H9 (cell line): Measurements from ENCODE around the gene SLIRP. TPM values are rescaled to one million over a fixed set of nuclear protein-coding genes. Genes with fewer than 3 reads are reported as not detected.

Experiments used
- DNase-seq: peaks from one replicate; pipeline ENCODE4 v3.0.0-alpha.2; 2017
- H2AFZ ChIP-seq: one replicate; pipeline ENCODE4 v1.6.1; 2013; ENCODE audit warnings: mild to moderate bottlenecking, low read length, control low read depth, moderate library complexity
- H2AK5ac ChIP-seq: 2 replicates; pipeline ENCODE4 v1.6.1; 2013; ENCODE audit warnings: low read length, control low read depth, mixed read lengths; ENCODE audit not compliant: insufficient read length
- H2BK120ac ChIP-seq: one replicate; pipeline ENCODE4 v1.6.1; 2013; ENCODE audit warnings: low read depth, mild to moderate bottlenecking, low read length, control low read depth, inconsistent platforms; ENCODE audit not compliant: poor library complexity, severe bottlenecking
- H2BK12ac ChIP-seq: 2 replicates; pipeline ENCODE4 v1.6.1; 2013; ENCODE audit warnings: low read length, control low read depth, mixed read lengths, low read depth; ENCODE audit not compliant: insufficient read length
- H2BK15ac ChIP-seq: 2 replicates; pipeline ENCODE4 v1.6.1; 2013; ENCODE audit warnings: low read depth, low read length, control low read depth
- H2BK20ac ChIP-seq: one replicate; pipeline ENCODE4 v1.6.1; 2013; ENCODE audit warnings: low read depth, mild to moderate bottlenecking, low read length, control low read depth, inconsistent platforms; ENCODE audit not compliant: poor library complexity, severe bottlenecking
- H2BK5ac ChIP-seq: 2 replicates; pipeline ENCODE4 v1.6.1; 2013; ENCODE audit warnings: low read length, control low read depth, mixed read lengths; ENCODE audit not compliant: insufficient read length
- H3K14ac ChIP-seq: 2 replicates; pipeline ENCODE4 v1.6.1; 2013; ENCODE audit warnings: low read length, control low read depth; ENCODE audit not compliant: insufficient read depth
- H3K18ac ChIP-seq: 2 replicates; pipeline ENCODE4 v1.6.1; 2013; ENCODE audit warnings: low read depth, mild to moderate bottlenecking, mixed read lengths, low read length, control low read depth; ENCODE audit not compliant: insufficient read length
- H3K23ac ChIP-seq: 2 replicates; pipeline ENCODE4 v1.6.1; 2013; ENCODE audit warnings: low read length, control low read depth, mixed read lengths, low read depth; ENCODE audit not compliant: insufficient read length
- H3K23me2 ChIP-seq: 2 replicates; pipeline ENCODE4 v1.6.1; 2013; ENCODE audit warnings: low read depth, mild to moderate bottlenecking, mixed read lengths, low read length, control low read depth; ENCODE audit not compliant: insufficient read length, poor library complexity, severe bottlenecking
- H3K27ac ChIP-seq: 2 replicates; pipeline ENCODE4 v1.5.1; 2013; ENCODE audit warnings: low read length, control low read depth, mixed read lengths, low read depth; ENCODE audit not compliant: insufficient read length
- H3K27me3 ChIP-seq: 2 replicates; pipeline ENCODE4 v1.6.1; 2013; ENCODE audit warnings: low read length, control low read depth, inconsistent platforms; ENCODE audit not compliant: insufficient read depth
- H3K4ac ChIP-seq: 2 replicates; pipeline ENCODE4 v1.6.1; 2013; ENCODE audit warnings: low read depth, mild to moderate bottlenecking, control low read depth, inconsistent platforms, low read length, moderate library complexity
- H3K4me1 ChIP-seq: 2 replicates; pipeline ENCODE4 v1.6.1; 2013; ENCODE audit warnings: low read length, control low read depth, inconsistent platforms; ENCODE audit not compliant: insufficient read depth
- H3K4me2 ChIP-seq: 2 replicates; pipeline ENCODE4 v1.6.1; 2013; ENCODE audit warnings: low read length, control low read depth, mixed read lengths; ENCODE audit not compliant: insufficient read length, insufficient read depth
- H3K56ac ChIP-seq: 2 replicates; pipeline ENCODE4 v1.6.1; 2013; ENCODE audit warnings: low read depth, mild to moderate bottlenecking, mixed read lengths, low read length, control low read depth; ENCODE audit not compliant: insufficient read length
- H3K79me1 ChIP-seq: 2 replicates; pipeline ENCODE4 v1.6.1; 2013; ENCODE audit warnings: low read depth, mild to moderate bottlenecking, moderate library complexity, low read length, control low read depth, inconsistent platforms; ENCODE audit not compliant: insufficient read depth, poor library complexity, severe bottlenecking
- H3K79me2 ChIP-seq: 2 replicates; pipeline ENCODE4 v1.6.1; 2013; ENCODE audit warnings: low read length, control low read depth, inconsistent platforms; ENCODE audit not compliant: insufficient read depth
- H3K9ac ChIP-seq: 2 replicates; pipeline ENCODE4 v1.6.1; 2013; ENCODE audit warnings: low read length, control low read depth, mixed read lengths; ENCODE audit not compliant: insufficient read length; ENCODE audit errors: extremely low read depth
- H3K9me3 ChIP-seq: one replicate; pipeline ENCODE4 v1.6.1; 2013; ENCODE audit warnings: low read depth, low read length, inconsistent platforms; ENCODE audit not compliant: control insufficient read depth
- H3T11ph ChIP-seq: one replicate; pipeline ENCODE4 v1.6.1; 2013; ENCODE audit warnings: mild to moderate bottlenecking, low read length, control low read depth, inconsistent platforms
- H4K20me1 ChIP-seq: one replicate; pipeline ENCODE4 v1.6.1; 2013; ENCODE audit not compliant: control insufficient read depth, insufficient read length, insufficient read depth
- H4K5ac ChIP-seq: 2 replicates; pipeline ENCODE4 v1.6.1; 2013; ENCODE audit warnings: low read depth, mild to moderate bottlenecking, mixed read lengths, low read length, control low read depth; ENCODE audit not compliant: insufficient read length
- H4K8ac ChIP-seq: replicated peaks from 2 replicates; pipeline ENCODE4 v1.6.1; 2013; ENCODE audit warnings: low read length, control low read depth, mixed read lengths, low read depth; ENCODE audit not compliant: insufficient read length
- H4K91ac ChIP-seq: 2 replicates; pipeline ENCODE4 v1.6.1; 2013; ENCODE audit warnings: low read depth, mild to moderate bottlenecking, moderate library complexity, mixed read lengths, low read length, control low read depth; ENCODE audit not compliant: insufficient read length
- H3K27ac Mint-ChIP-seq, 3 experiments: 2 replicates in 2 of 3; 3 replicates in 1 of 3; pipeline ENCODE4 v1.8.0; 2020 to 2021; ENCODE audit warnings: mixed read lengths in 3 of 3, mild to moderate bottlenecking in 1 of 3, moderate library complexity in 1 of 3
- H3K27me3 Mint-ChIP-seq: 2 replicates; pipeline ENCODE4 v1.8.0; 2021; ENCODE audit warnings: low read depth, mild to moderate bottlenecking, moderate library complexity, mixed read lengths
- H3K36me3 Mint-ChIP-seq, 3 experiments: 2 replicates in 2 of 3; 3 replicates in 1 of 3; pipeline ENCODE4 v1.8.0; 2020 to 2021; ENCODE audit warnings: low read depth in 3 of 3, mixed read lengths in 3 of 3; ENCODE audit not compliant: insufficient read depth in 1 of 3
- H3K4me1 Mint-ChIP-seq, 2 experiments: 2 replicates each; pipeline ENCODE4 v1.8.0; 2020; ENCODE audit warnings: mixed read lengths in 2 of 2
- H3K4me3 Mint-ChIP-seq, 2 experiments: 2 replicates in 1 of 2; 3 replicates in 1 of 2; pipeline ENCODE4 v1.8.0; 2020 to 2021; ENCODE audit warnings: mild to moderate bottlenecking in 2 of 2, mixed read lengths in 2 of 2, moderate library complexity in 1 of 2
- H3K9me3 Mint-ChIP-seq, 2 experiments: 2 replicates in 1 of 2; 3 replicates in 1 of 2; pipeline ENCODE4 v1.8.0; 2020; ENCODE audit warnings: mild to moderate bottlenecking in 2 of 2, mixed read lengths in 2 of 2, moderate library complexity in 1 of 2
- WGBS: extraction: QIAGEN DNeasy Blood & Tissue Kit; methylation state at CpG from one replicate; pipeline ENCODE4 v1.1.7; 2013; ENCODE audit warnings: missing lambda C conversion rate, low lambda C conversion rate, mixed read lengths; ENCODE audit not compliant: insufficient read length; ENCODE audit errors: extremely low coverage; 5-methylcytosine and 5-hydroxymethylcytosine counted together
- total RNA-seq: library from RNA; stranded (reverse); gene quantifications from 2 replicates; pipeline ENCODE4 v1.2.1, GENCODE V29; 2021
- TF ChIP-seq, protein P1 (sequence below): fragments of 200-600 bp; sonication (generic); conservative IDR thresholded peaks from 3 replicates; pipeline ENCODE4 v1.8.0; 2021; ENCODE audit warnings: antibody characterized with exemption, mild to moderate bottlenecking

SLIRP gene
- total RNA-seq, 1 experiment from 2014 or later: 337 TPM

- H2BK120ac ChIP-seq: no peak overlapping the region
- H3K4me1 ChIP-seq: no peaks in the 10 kb centered on the region
- no peak overlapping the region for H4K5ac ChIP-seq
- no peak overlapping the region for H2AFZ ChIP-seq
- no peak overlapping the region for H2BK5ac ChIP-seq
- H3K56ac ChIP-seq: no peak overlapping the region
- H3K9ac ChIP-seq: no peak overlapping the region
- H3K27me3 Mint-ChIP-seq: no peaks in the 10 kb centered on the region; the same call in 1 of the 2 replicates
- H4K8ac ChIP-seq: no peak overlapping the region
- no peak overlapping the region for H4K91ac ChIP-seq
- no peak overlapping the region for H3K27ac Mint-ChIP-seq
- no peak overlapping the region for H2AK5ac ChIP-seq
- H3K27me3 ChIP-seq: no peaks in the 10 kb centered on the region
- H3K27ac ChIP-seq: no peak overlapping the region
- DNase-seq: no peak
- H3K4me3 Mint-ChIP-seq: no peak overlapping the region
- no peak overlapping the region for H2BK15ac ChIP-seq
- no CpG with 5 or more reads among the region's 6 CpGs for WGBS
- H3K9me3 Mint-ChIP-seq: no peaks in the 10 kb centered on the region
- TF ChIP-seq, protein P1, sequence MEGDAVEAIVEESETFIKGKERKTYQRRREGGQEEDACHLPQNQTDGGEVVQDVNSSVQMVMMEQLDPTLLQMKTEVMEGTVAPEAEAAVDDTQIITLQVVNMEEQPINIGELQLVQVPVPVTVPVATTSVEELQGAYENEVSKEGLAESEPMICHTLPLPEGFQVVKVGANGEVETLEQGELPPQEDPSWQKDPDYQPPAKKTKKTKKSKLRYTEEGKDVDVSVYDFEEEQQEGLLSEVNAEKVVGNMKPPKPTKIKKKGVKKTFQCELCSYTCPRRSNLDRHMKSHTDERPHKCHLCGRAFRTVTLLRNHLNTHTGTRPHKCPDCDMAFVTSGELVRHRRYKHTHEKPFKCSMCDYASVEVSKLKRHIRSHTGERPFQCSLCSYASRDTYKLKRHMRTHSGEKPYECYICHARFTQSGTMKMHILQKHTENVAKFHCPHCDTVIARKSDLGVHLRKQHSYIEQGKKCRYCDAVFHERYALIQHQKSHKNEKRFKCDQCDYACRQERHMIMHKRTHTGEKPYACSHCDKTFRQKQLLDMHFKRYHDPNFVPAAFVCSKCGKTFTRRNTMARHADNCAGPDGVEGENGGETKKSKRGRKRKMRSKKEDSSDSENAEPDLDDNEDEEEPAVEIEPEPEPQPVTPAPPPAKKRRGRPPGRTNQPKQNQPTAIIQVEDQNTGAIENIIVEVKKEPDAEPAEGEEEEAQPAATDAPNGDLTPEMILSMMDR: no peak
- H2BK20ac ChIP-seq: no peak overlapping the region
- no peaks in the 10 kb centered on the region for H3K36me3 Mint-ChIP-seq
- no peaks in the 10 kb centered on the region for H3K79me1 ChIP-seq
- H3K9me3 ChIP-seq: no peaks in the 10 kb centered on the region
- no peaks in the 10 kb centered on the region for H4K20me1 ChIP-seq
- H3K18ac ChIP-seq: no peak overlapping the region
- H3K14ac ChIP-seq: no peak overlapping the region
- H3K79me2 ChIP-seq: no peaks in the 10 kb centered on the region
- no peak overlapping the region for H3K23ac ChIP-seq
- H2BK12ac ChIP-seq: no peak overlapping the region
- no peak overlapping the region for H3T11ph ChIP-seq
- peaks cover 17% of the 10 kb centered on the region in 2 experiments for H3K4me1 Mint-ChIP-seq
- H3K23me2 ChIP-seq: no peaks in the 10 kb centered on the region
- no peak overlapping the region for H3K4ac ChIP-seq
- no peak overlapping the region for H3K4me2 ChIP-seq
Measured at GRCh38 chr14:77663293-77663692, 44.6 kb upstream of the SLIRP start.
